Measurements from ENCODE around the gene GRIN3B.

The GRIN3B gene

GRCh38 chr19:1012334-1012733, 12.1 kb downstream of the GRIN3B start:
- Histone ChIP-seq H3K4me3 (ENCODE audit: low read depth, low read length) (no peak overlapping the region), H3K9me3 (ENCODE audit: control insufficient read depth, low read length) (no peaks in the 10 kb centered on the region), H3K79me2 (peaks cover 23% of the 10 kb centered on the region), H3K27ac (no peak overlapping the region), H3K4me1 (peaks cover 18% of the 10 kb centered on the region), H3K4me2 (ENCODE audit: low read length) (no peak overlapping the region), H3K27me3 (ENCODE audit: control insufficient read depth, insufficient read depth, low read length) (no peaks in the 10 kb centered on the region), H3K36me3 (ENCODE audit: control insufficient read depth, insufficient read depth, low read length) (no peaks in the 10 kb centered on the region), H3K9ac (no peak overlapping the region), H2AFZ (no peak overlapping the region)
- TF ChIP-seq CTCF (IDR thresholded peaks at IDR 0.05): no peak

DNA sequence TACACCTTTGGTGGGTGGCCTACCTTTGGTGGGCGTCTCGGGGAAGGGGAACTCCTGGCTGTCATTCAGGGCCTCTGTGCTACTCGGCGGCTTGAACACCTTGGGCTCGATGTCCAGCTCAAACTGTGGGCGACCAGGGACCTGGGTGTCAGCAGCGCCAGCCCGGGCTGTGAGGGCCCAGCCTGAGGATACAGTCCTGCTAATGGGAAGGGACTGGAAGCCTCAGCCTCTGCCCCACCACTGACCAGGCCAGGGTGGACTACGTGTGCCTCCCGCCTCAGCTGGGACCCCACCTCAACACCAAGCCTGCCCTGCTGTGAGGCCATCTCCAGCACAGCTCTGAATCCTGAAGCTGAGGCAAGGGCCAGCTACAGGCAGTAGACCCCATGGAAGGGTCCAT, 13.0 kb downstream of the GRIN3B start:
- Histone ChIP-seq H3K9me3 (ENCODE audit: control insufficient read depth, low read length) (no peaks in the 10 kb centered on the region), H2AFZ (no peak overlapping the region), H3K36me3 (ENCODE audit: control insufficient read depth, insufficient read depth, low read length) (no peaks in the 10 kb centered on the region), H3K4me3 (ENCODE audit: low read depth, low read length) (no peak overlapping the region), H3K27me3 (ENCODE audit: control insufficient read depth, insufficient read depth, low read length) (no peaks in the 10 kb centered on the region), H3K79me2 (peaks cover 31% of the 10 kb centered on the region), H3K4me2 (ENCODE audit: low read length) (no peak overlapping the region), H3K9ac (no peak overlapping the region), H3K27ac (no peak overlapping the region), H3K4me1 (peaks cover 27% of the 10 kb centered on the region)
- TF ChIP-seq CTCF (IDR thresholded peaks at IDR 0.05): no peak

DNA sequence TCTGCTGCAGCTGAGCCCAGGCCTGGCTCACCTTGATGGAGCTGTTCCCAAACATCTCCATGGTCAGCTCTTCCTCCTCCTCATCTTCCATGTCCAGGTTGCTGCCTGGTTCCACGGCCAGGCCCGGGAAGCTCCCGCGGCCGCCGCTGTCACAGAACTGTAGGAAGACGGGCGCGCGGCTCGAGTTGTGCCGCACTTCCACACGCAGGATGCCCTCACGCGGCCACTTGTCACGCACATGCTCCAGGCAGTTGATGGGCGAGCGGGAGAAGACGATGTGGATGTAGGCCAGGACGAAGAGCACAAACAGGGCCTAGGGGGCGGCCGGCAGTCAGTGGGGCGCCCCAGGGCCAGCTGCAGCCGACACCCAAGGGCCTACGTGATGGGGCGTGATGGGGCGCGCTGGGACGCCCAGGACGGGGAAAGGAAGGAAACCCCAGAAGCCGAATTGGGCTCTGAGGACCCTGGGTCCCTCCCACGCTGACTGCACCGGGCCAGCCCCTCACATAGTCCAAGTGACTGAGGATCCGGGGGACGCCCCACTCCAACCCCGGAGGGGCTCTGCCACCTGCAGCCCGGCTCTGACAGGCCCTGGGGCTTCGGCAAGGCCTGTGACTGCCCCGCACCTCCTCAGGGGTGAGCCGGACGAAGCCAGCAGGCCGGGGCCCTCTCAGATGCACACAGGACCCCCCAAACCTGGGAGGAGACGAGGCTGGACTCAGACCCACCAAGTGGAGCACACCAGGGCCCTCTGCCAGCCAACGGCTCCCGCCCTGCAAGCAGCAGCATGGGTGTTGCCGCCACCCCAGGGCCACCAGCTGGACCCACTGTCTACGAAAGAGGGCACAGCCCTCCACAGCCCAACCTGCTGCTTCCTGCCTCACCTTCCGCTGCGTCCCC, 14.2 kb downstream of the GRIN3B start:
- H3K27ac ChIP-seq: no peak overlapping the region
- no peaks in the 10 kb centered on the region for H3K9me3 ChIP-seq (ENCODE audit: control insufficient read depth, low read length)
- peaks cover 32% of the 10 kb centered on the region for H3K4me1 ChIP-seq
- no peaks in the 10 kb centered on the region for H3K27me3 ChIP-seq (ENCODE audit: control insufficient read depth, insufficient read depth, low read length)
- no peak overlapping the region for H3K9ac ChIP-seq
- H3K79me2 ChIP-seq: peaks cover 42% of the 10 kb centered on the region
- no peaks in the 10 kb centered on the region for H3K36me3 ChIP-seq (ENCODE audit: control insufficient read depth, insufficient read depth, low read length)
- no peak for TF ChIP-seq CTCF (IDR thresholded peaks at IDR 0.05)
- H2AFZ ChIP-seq: no peak overlapping the region
- H3K4me2 ChIP-seq (ENCODE audit: low read length): no peak overlapping the region
- no peak overlapping the region for H3K4me3 ChIP-seq (ENCODE audit: low read depth, low read length)

DNA sequence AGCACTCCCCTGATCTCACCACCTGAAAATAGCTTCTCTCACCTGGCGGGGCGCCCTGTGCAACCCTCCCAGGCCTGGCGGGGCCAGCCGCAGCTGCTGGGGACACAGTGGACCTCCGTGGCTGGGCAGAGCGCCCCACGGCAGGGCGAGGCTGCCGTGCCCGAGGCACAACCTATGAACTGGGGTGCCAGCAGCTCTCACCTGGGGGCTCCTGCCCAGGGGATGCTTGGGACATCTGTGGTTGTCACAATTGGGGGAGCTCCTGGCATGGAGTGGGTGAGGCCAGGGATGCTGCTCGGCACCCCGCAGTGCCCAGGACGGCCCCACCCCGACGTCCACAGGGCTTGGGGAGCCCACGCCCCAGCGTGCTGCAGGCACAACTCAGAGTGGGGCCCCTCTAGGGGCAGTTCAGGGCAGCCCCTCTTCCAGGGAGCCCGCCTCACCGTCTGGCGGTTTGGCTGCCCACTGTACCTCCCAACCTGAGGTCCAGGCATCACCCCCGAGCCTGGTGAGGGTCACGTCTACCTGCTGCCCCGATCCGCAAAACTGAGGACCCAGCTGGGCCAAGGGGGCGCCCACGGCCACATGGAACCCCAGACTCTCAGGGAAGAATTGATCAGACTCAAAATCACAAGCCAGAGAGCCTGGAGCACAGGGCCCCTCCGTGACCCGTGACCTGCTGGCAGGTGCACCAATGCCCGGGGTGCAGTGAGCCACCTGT, 15.0 kb downstream of the GRIN3B start:
- no peaks in the 10 kb centered on the region for H3K27me3 ChIP-seq (ENCODE audit: control insufficient read depth, insufficient read depth, low read length)
- H3K4me3 ChIP-seq (ENCODE audit: low read depth, low read length): no peak overlapping the region
- H3K4me2 ChIP-seq (ENCODE audit: low read length): no peak overlapping the region
- H2AFZ ChIP-seq: no peak overlapping the region
- no peak for TF ChIP-seq CTCF (IDR thresholded peaks at IDR 0.05)
- peaks cover 32% of the 10 kb centered on the region for H3K4me1 ChIP-seq
- H3K36me3 ChIP-seq (ENCODE audit: control insufficient read depth, insufficient read depth, low read length): no peaks in the 10 kb centered on the region
- H3K9me3 ChIP-seq (ENCODE audit: control insufficient read depth, low read length): no peaks in the 10 kb centered on the region
- peaks cover 50% of the 10 kb centered on the region for H3K79me2 ChIP-seq
- H3K9ac ChIP-seq: no peak overlapping the region
- H3K27ac ChIP-seq: no peak overlapping the region

Data from parathyroid adenoma (tissue), 2 donors.